HG03342 (cell line): ENCODE data around the gene ATP6V1B1.

ENCODE experiments used
- ATAC-seq: cut with Tn5 transposase; IDR thresholded peaks from one replicate; pipeline ENCODE4 v1.9.1; 2021; ENCODE audit warnings: mild to moderate bottlenecking, moderate library complexity; ENCODE audit not compliant: unreplicated experiment

The ATP6V1B1 gene

GRCh38 chr2:70935468-70936164 is at the start of gene ATP6V1B1:
Gene ATP6V1B1 (plus strand): TSS chr2:70935900. CDS start chr2:70935955, 55 bp downstream.
- ATAC-seq, result no peak

- no peak for ATAC-seq
Measured at GRCh38 chr2:70886541-70886987, 49.1 kb upstream of the ATP6V1B1 start.

GRCh38 chr2:70887208-70887549 is 48.5 kb upstream of the ATP6V1B1 start:
- ATAC-seq, result no peak

GRCh38 chr2:70887550-70888246 is 48.0 kb upstream of the ATP6V1B1 start:
- no peak for ATAC-seq

GRCh38 chr2:70888366-70888922 is 47.3 kb upstream of the ATP6V1B1 start:
- ATAC-seq, result no peak

- ATAC-seq, result no peak
Measured at GRCh38 chr2:70888923-70889715, 46.6 kb upstream of the ATP6V1B1 start.

- ATAC-seq, result no peak
Measured at GRCh38 chr2:70889716-70890037, 46.0 kb upstream of the ATP6V1B1 start.

- ATAC-seq, result no peak
Measured at GRCh38 chr2:70890469-70891065, 45.1 kb upstream of the ATP6V1B1 start.

GRCh38 chr2:70891572-70892357 is 43.9 kb upstream of the ATP6V1B1 start:
- ATAC-seq, result no peak

DNA sequence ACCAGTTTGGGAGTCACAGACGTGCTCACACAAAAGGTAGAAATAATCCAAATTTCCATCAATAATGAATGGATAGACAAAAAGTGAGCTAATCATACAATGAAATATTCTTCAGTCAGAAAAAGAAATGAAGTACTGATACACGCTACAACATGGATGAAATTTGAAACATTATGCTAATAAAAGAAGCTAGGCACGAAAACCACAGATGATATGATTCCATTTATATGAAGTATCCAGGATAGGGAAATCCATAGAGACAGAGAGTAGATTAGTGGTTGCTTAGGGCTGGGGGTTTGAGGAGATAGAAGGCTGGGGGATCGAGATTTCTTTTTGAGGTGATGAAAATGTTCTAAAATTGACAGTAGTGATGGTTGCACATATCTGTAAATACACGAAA is 43.0 kb upstream of the ATP6V1B1 start:
- ATAC-seq, result no peak

- no peak for ATAC-seq
Measured at GRCh38 chr2:70893186-70893585, 42.5 kb upstream of the ATP6V1B1 start.

DNA sequence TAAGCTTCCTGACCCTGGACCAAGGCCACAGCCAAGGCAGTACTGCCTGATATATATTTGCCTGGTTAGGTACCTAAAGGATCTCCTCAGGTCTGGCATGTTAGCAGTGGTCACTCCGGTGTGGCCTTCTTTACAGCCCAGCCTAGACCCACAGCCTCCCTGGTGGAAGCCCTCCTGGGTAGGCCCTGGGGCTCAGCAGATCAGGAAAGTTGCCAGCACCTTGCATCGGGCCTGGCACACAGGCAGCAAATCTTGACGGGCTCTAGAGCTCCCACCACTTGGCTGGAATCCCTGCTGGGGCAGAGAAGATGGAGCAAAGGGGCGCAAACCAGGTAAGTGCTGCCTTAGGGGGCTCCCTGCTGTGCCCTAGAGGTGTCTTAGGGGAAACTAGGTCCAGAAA is 40.9 kb upstream of the ATP6V1B1 start:
- ATAC-seq, result no peak

GRCh38 chr2:70895249-70895648 is 40.5 kb upstream of the ATP6V1B1 start:
- ATAC-seq, result no peak

- ATAC-seq, result no peak
Measured at GRCh38 chr2:70895998-70896764, 39.5 kb upstream of the ATP6V1B1 start.

DNA sequence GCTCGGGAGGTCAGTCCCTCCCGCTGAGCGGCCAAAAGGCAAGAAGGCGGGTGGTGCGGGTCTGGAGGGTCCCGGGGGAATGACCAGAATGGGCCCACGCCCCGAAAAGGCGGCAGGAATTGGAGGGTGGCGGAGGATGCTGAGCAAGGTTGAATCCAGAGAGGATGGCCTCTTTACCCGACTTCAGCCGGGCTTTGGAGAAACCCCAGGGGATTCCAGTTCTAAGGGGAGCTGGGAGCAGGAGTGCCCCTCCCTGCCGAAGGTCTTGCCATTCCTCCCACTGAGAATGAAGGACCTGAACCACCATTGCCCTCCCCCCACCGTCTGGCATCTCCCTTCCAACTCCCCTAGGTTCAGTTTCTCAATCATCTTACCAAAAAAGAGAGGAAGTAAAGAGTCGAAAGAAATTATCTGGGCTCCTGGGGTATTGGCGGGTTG is 38.9 kb upstream of the ATP6V1B1 start:
- ATAC-seq, result no peak

DNA sequence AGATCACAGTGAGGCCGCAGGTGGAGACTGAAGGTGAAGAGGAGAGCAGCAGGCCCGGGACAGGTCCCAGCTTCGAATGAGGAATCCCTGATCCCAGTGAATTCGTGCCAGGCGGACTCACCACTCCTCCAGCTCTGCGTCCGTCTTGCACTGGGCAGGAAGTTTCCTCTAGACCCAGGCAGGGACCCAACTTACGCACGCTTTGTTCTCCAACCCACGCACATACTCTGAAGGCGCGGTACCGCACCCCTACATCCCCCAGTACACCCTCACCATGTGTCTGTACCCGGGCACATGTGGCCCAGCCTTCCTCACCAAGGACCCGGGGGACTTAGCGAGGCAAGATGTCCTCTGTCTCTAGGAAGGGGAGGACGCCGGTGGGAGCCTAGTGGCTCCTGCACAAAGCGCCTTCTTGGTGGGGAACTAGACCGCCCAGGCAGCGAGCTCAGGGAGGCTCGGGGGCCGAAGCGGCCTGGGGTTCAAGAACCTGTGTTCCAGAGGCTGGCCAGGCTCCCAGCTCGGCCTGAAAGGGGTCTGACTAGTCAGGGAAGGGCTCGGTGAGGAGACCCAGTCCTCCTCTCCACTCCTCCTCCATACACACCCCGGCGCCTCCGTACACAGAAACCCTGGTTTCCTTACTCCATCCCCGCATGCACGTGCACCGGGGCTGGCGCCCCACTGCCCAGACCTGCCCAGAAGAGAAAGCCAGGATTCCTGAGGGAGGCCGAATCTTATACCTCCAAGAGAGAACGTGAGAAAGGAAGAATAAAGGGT is 38.3 kb upstream of the ATP6V1B1 start:
- ATAC-seq, result no peak

DNA sequence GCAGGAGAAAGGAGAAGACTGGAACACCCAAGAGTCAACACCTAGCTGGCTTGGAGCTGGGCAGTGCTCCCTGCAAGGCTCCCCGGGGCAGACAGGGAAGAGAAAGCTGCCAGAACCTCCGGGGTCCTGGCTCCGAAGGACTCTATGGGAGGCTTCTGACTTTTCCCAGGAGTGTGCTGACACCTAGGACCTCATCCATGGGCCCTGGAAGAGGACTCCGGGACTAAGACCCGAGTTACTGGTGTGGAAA is 37.8 kb upstream of the ATP6V1B1 start:
- no peak for ATAC-seq

DNA sequence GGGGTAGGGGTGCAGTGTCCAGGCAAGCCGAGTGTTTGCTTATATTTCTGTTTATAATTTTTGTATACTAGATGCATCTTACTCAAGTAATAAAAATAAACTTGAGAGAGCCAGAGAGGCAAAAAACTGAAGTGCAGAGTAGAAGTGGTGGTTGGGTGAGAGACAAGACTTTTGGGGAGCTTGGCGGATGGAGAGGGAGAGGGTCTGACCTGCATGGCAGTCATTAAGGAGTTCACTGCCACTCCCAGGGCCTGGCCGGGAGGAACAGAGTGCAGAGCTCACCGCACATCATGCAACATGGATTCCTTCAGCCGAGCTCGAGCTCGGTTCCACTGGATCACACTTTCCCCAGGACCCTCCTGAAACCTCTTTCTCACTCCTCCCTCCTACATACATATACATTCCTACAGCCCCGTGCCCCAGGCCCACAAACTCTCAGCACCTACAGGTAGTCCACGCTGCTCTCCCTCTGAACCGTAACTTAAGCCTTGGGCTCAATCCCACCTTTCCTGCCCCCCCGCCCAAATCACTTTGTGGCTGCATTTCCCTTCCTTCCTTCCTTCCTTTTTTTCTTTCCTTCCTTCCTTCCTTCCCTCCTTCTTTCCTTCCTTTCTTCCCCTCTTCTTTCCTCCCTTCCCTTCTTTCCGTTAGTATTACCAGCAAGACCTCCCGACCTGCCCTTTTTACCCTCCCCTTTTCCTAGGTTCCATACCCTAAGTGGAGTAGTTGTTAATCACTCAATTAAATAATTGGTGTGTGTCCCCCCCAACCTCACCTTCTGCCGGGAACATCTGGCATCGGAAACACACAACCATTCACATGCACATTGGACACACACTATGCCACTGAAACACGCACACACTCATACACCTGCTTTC is 37.1 kb upstream of the ATP6V1B1 start:
- no peak for ATAC-seq
